HG03432 (cell line): ENCODE data around the gene CASK.

ENCODE experiments used
- ATAC-seq: cut with Tn5 transposase; IDR thresholded peaks from one replicate; pipeline ENCODE4 v1.9.1; 2021; ENCODE audit warnings: mild to moderate bottlenecking, moderate library complexity; ENCODE audit not compliant: unreplicated experiment

The CASK gene

DNA sequence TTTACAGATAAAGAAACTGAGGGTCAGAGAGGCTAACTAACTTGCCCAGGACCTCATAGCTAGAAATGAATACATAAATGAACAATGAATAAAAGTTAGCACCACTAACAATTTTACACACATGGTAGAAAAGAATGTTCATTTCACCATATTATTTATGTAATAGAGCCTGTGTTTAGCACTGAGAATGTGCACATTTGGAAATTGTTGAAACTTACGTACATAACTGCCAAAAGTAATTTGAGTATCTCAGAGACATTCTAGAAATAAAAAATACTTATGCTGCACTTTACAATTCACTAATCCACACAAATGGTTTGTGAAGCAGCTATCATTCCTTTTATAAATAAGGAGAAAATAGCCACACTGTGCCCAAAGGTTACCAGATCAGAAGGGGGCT, 9.9 kb downstream of the CASK start:
- no peak for ATAC-seq

DNA sequence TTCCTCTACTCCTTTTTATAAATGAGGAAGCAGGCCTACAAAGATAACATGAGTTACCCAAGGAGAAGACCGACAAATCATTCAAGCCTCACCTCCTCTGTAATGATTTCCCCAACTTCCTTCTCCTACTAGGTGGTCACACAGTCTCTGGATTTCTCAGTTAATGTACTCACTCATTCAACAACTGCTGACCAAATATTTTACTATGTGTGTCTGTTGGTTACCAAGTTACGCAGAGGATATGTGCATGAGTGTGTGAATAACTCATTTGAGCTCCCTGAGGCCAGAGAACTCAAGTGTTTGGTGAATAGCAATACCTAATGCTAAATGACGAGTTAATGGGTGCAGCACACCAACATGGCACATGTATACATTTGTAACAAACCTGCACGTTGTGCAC, 10.4 kb downstream of the CASK start:
- no peak for ATAC-seq

GRCh38 chrX:41909068-41909467, 14.3 kb downstream of the CASK start:
- no peak for ATAC-seq

GRCh38 chrX:41906515-41907187, 16.7 kb downstream of the CASK start:
- no peak for ATAC-seq

- no peak for ATAC-seq
These were observed 19.8 kb downstream of the CASK start for GRCh38 chrX:41903544-41903943.

GRCh38 chrX:41900321-41900720, 23.0 kb downstream of the CASK start:
- ATAC-seq = no peak

DNA sequence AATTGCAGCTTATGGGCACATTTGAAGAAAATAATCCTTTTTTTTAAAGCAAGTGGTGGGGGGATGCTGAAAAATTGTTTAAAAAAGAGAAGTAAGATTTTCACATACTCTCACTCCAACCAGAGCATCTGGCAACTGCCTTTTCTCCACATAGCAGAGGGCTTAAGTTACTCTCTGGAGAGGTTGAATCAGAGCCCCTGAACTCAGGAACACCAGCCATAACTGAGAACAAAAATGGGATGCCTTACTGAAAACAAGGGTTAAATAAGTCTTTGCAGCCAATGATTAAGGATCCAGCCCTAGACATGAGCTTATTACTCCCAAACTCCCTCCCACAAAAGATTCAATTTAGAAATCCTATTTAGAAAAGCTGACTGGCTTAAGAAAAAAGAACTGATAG, 27.5 kb downstream of the CASK start:
- no peak for ATAC-seq

DNA sequence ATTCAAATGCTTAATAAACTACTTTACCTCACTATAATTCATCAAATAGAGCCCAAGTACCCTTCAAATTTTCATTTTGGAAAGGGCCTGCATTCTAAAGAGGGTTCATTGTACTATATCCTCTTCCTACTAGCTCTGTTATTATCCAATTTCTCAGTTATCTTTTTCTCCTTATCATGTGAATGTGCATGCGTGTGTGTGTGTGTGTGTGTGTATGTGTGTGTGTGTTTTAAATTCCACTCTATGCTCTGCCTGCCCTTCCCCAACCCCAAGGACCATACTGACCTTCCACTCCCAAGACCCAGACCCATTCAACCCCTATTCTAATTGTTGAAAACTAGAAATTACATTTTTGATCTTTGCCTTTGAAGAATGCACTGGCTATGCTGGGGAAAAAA, 33.3 kb downstream of the CASK start:
- no peak for ATAC-seq

GRCh38 chrX:41889317-41890025, 33.9 kb downstream of the CASK start:
- ATAC-seq = no peak

DNA sequence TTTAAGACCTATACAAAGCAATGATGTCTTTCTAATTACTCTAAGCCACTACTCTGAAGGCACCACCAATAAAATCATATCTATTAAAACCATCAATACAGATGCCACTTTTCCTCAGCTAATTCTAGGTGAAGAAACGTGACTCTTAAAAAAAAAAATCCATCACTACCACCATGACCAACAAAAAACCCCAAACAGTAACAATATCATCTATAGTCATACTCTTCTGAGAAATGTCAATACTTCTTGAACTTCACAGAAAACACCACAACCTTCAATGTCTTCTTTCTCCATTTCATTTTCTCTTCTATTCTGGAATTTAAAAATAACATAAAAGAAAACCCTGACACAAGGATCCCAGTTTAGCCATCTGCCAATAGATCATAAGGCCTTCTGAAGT, 35.7 kb downstream of the CASK start:
- ATAC-seq = no peak

DNA sequence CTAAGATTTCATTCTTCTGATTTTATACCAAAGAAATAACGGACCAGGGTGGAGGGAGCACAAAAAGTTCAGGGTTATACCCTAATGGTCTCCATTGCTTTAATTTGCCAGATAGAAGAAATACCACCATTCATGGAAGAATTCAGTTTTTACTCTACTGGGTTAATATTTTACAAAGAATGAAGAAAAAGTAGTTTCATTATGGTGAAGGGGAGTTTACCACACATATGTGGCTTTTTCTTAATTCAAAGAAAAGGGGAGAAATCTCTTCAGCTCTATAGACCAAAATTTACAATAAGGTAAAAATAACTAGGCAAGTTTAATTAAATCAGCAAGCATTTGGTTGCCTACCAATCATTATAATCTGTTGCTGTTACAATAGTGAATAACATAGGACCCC, 37.6 kb downstream of the CASK start:
- no peak for ATAC-seq

DNA sequence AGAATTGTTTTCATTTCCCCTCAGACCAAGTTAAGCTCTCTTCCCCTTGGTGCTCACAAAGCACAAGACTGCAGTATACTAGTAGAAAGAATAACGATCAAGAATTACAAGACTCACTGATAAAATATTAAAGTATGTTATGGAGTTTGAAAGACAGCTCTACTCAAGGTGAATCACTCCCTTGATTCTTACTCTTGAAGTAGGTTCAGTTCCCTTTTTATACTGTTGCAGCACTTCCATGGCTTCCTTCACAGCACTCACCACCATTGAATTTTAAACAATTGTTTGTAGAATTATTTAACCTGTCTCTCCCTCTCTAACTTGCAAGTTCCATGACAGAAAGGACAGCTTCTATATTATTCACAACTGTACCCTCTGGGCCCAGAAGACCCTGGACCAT, 42.2 kb downstream of the CASK start:
- ATAC-seq = no peak

DNA sequence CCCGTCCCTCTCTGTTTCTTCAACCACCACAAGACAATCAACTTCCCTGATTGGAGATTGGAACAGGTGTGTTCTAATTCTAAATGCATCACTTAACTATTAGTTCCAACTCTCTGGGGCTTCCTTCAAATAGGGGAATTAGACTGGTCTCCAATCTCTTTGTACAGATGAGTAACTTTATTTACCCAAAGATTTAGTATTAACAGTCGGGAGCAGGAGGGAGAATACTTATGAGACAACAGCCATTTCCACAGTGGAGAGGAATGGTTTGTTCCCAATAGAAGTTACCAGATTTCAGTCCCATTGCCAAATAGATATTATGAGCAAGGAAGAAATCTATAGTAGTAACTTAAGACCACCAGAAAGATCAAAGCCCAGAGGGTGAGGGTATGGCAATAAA, 46.2 kb downstream of the CASK start:
- ATAC-seq = no peak

GRCh38 chrX:41875142-41875541, 48.2 kb downstream of the CASK start:
- ATAC-seq = no peak

- ATAC-seq = peak; percentile 81
These were observed 52.6 kb downstream of the CASK start for GRCh38 chrX:41870719-41871151.

- no peak for ATAC-seq
These were observed 54.9 kb downstream of the CASK start for GRCh38 chrX:41868392-41868977.

DNA sequence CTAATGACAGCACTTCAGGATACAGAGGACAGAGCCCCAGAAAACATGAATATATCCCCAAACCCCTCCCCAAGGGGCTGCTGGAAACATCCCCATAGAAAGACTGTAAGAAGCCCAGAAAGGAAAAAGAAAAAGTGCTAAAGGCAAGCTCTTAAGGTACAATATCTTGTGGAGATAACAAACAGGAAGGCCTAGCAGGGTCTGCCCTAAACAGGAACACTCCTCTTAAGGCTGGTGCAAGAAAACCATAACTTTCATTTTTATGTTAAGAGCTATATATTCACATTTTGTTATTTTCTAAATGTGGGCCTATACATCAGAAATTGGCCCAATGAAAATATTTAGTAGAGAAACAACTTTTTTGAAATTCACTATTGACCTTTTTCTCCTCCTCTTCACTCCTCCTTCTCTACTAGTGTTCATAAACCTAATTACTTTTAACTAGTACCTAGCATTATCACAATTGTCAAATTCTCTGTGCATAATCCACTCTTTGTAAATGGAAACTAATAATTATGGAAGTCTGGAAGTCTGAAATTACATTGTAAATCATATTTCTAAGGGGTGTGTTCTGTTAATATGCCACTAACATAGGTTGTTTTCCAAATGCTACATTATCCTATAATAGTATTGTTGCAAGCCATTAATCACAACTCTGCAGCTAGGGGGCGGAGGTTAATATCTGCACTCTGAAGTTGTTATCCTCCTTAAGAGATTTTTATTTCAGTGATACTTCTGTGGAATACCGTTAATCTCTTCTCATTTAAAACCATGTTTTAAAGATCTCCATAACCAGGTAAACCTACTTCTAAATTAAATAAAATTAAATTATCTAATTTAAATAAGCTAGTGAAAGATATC, 59.8 kb downstream of the CASK start:
- ATAC-seq = no peak

DNA sequence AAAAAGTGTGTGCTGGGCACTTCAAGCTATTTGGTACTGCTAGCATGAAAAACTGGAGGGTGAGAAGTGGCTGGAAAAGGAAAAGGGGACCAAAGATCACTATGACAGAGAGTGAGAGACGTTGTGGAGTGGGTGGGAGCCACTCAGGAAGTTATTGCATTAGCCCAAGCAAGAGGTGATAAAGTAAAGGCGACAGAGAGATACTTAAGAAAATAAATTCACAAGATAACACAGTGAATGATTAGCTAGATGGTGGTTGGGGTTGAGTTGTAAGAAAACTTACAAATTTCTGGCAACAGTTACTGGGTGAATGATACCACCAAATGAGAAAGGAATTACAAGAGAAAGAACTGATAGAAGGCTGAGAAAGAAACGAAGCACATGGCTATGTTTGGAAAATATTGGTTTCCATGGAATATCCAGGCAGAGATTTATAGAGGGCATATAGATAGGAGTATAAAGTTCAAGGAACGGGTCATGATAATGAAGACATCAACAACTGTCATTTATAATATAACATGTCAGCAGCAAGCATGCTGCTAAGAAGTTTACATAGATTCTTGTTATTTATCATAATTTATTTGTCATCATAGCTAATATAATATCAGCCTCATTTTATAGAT, 60.7 kb downstream of the CASK start:
- ATAC-seq = no peak

DNA sequence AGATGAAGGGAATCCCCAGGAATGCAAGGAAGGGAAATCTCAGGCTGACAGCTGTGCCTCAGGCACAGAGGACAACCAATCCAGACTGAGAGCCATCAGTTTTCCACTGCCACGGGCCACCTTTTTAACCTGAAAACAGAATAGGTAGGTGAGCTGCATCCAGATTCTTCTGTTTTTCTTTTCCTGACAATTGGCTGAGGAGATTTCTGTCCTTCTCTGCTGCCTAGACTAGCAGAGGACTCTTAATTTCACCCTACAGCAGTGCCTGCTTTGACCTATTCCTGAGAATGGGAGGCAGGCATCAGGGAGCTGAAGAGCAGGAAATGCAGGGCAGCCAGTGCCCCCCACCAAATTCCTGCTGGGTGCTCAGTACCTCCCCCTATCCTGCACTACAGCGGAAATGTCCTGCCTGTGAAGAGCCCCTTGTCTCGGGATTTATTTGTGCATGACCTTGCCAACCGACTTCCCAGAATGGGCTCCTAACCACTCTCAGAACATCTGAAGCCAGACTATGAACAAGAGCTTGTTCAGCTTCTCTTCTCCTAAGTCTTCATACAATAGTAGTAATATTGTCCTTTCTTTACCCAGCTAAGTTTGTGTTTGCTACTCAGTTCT, 65.1 kb downstream of the CASK start:
- no peak for ATAC-seq

DNA sequence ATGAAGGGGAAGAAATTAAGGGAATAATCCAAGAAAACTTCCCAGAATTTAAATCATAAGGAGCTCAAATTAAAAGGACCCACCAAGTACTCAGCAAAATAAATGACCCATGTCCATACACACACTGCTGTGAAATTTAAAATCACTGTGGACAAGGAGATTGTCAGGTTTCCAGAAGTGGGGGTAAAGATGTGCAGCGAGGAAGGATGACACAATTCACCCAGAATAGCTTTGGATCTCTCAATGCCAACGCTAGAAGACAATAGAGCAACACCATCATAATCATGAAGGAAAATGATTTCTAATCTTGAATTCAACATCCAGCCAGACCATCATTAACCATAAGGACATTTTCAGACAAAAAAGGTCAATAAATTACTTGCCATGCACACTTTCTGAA, 65.7 kb downstream of the CASK start:
- no peak for ATAC-seq

DNA sequence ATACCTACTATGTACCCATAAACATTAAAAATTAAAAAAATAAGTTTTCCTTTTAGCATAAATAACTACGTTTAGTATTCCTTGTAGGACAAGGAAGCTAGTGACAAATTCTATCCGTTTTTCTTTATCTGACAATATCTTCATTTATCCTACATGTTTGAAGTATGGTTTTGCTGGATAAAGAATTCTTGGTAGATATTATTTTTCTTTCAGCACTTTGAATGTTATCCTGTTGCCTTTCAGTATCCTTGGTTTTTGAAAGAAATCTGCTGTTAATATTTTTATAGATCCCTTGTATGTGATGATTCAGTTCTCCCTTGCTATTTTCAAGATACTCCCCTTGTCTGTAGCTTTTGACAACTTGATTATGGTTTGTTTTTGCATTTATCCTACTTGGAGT, 76.6 kb downstream of the CASK start:
- ATAC-seq = no peak
